Measurements from ENCODE around the gene ATP9B. TPM values are rescaled to one million over a fixed set of nuclear protein-coding genes. Genes with fewer than 3 reads are reported as not detected.

Gene ATP9B
- total RNA-seq, 1 experiment from 2014 or later = 15.6 TPM

- Histone ChIP-seq H3K9me2 (replicated peaks; ENCODE audit: low read length) (no peaks in the 10 kb centered on the region), H3K9me3 (ENCODE audit: low read length) (no peaks in the 10 kb centered on the region), H3K36me3 (ENCODE audit: low read depth, low read length) (no peaks in the 10 kb centered on the region), H3K9ac (ENCODE audit: low read length) (no peak overlapping the region), H3K27me3 (ENCODE audit: low read length) (peaks cover 19% of the 10 kb centered on the region), H3K79me2 (ENCODE audit: low read length) (no peaks in the 10 kb centered on the region), H3F3A (ENCODE audit: low read length, unreplicated experiment) (no peaks in the 10 kb centered on the region), H2AFZ (ENCODE audit: low read length) (no peak overlapping the region), H3K4me2 (ENCODE audit: low read length) (no peak overlapping the region), H3K27ac (ENCODE audit: low read length) (no peak overlapping the region), H3K4me3 (ENCODE audit: low read length) (no peak overlapping the region), H4K20me1 (ENCODE audit: low read length) (no peaks in the 10 kb centered on the region), H3K4me1 (ENCODE audit: insufficient read depth, low read length) (no peaks in the 10 kb centered on the region)
- TF ChIP-seq EZH2 (IDR thresholded peaks at IDR 0.05; ENCODE audit: low read length, unreplicated experiment) (no peak), CTCF (conservative IDR thresholded peaks at IDR 0.05; ENCODE audit: low read depth, low read length) (no peak), EZH2phosphoT487 (IDR thresholded peaks at IDR 0.05; ENCODE audit: borderline replicate concordance, low read length) (no peak)
- ATAC-seq (no peak), DNase-seq (no peak)
- no TSS peak for BruUV-seq (replicated peaks)
- CTCF ChIA-PET = no interaction called here
- intact Hi-C loops (cut with micrococcal nuclease) = no loop called here
- POLR2A ChIA-PET (ENCODE audit: unreplicated experiment) = no interaction called here
These were observed 19.2 kb upstream of the ATP9B start for GRCh38 chr18:79050005-79050404.

GRCh38 chr18:79056827-79057367 is 12.3 kb upstream of the ATP9B start:
- Histone ChIP-seq H3K4me3 (ENCODE audit: low read length) (no peak overlapping the region), H3K27ac (ENCODE audit: low read length) (no peak overlapping the region), H2AFZ (ENCODE audit: low read length) (no peak overlapping the region), H3K79me2 (ENCODE audit: low read length) (no peaks in the 10 kb centered on the region), H3F3A (ENCODE audit: low read length, unreplicated experiment) (no peaks in the 10 kb centered on the region), H3K9ac (ENCODE audit: low read length) (no peak overlapping the region), H3K9me3 (ENCODE audit: low read length) (no peaks in the 10 kb centered on the region), H3K36me3 (ENCODE audit: low read depth, low read length) (no peaks in the 10 kb centered on the region), H4K20me1 (ENCODE audit: low read length) (no peaks in the 10 kb centered on the region), H3K4me1 (ENCODE audit: insufficient read depth, low read length) (no peaks in the 10 kb centered on the region), H3K9me2 (replicated peaks; ENCODE audit: low read length) (no peaks in the 10 kb centered on the region), H3K4me2 (ENCODE audit: low read length) (no peak overlapping the region), H3K27me3 (ENCODE audit: low read length) (peaks cover 36% of the 10 kb centered on the region)
- BruUV-seq (replicated peaks) = no TSS peak
- intact Hi-C loops (cut with micrococcal nuclease) = no loop called here
- no peak for DNase-seq
- no peak for TF ChIP-seq EZH2 (IDR thresholded peaks at IDR 0.05; ENCODE audit: low read length, unreplicated experiment)
- TF ChIP-seq CTCF (conservative IDR thresholded peaks at IDR 0.05; ENCODE audit: low read depth, low read length) = no peak
- no peak for TF ChIP-seq EZH2phosphoT487 (IDR thresholded peaks at IDR 0.05; ENCODE audit: borderline replicate concordance, low read length)
- CTCF ChIA-PET = no interaction called here
- POLR2A ChIA-PET (ENCODE audit: unreplicated experiment) = no interaction called here
- no peak for ATAC-seq

GRCh38 chr18:79058007-79058406 is 11.2 kb upstream of the ATP9B start:
- Histone ChIP-seq H3K4me3 (ENCODE audit: low read length) (no peak overlapping the region), H3K27ac (ENCODE audit: low read length) (no peak overlapping the region), H3K27me3 (ENCODE audit: low read length) (peaks cover 35% of the 10 kb centered on the region), H3K79me2 (ENCODE audit: low read length) (no peaks in the 10 kb centered on the region), H3K4me1 (ENCODE audit: insufficient read depth, low read length) (no peaks in the 10 kb centered on the region), H4K20me1 (ENCODE audit: low read length) (no peaks in the 10 kb centered on the region), H3K9ac (ENCODE audit: low read length) (no peak overlapping the region), H3K9me3 (ENCODE audit: low read length) (no peaks in the 10 kb centered on the region), H3K4me2 (ENCODE audit: low read length) (no peak overlapping the region), H2AFZ (ENCODE audit: low read length) (no peak overlapping the region), H3K36me3 (ENCODE audit: low read depth, low read length) (no peaks in the 10 kb centered on the region), H3F3A (ENCODE audit: low read length, unreplicated experiment) (no peaks in the 10 kb centered on the region), H3K9me2 (replicated peaks; ENCODE audit: low read length) (no peaks in the 10 kb centered on the region)
- intact Hi-C loops (cut with micrococcal nuclease) = no loop called here
- DNase-seq (no peak), ATAC-seq (no peak)
- TF ChIP-seq EZH2 (IDR thresholded peaks at IDR 0.05; ENCODE audit: low read length, unreplicated experiment) (no peak), EZH2phosphoT487 (IDR thresholded peaks at IDR 0.05; ENCODE audit: borderline replicate concordance, low read length) (no peak), CTCF (conservative IDR thresholded peaks at IDR 0.05; ENCODE audit: low read depth, low read length) (no peak)
- ChIA-PET CTCF (no interaction called here), POLR2A (ENCODE audit: unreplicated experiment) (no interaction called here)
- no TSS peak for BruUV-seq (replicated peaks)

All from PC-3 (cell line).